Esophagus (tissue), 2 donors: ENCODE data around the gene ACY1. TPM values are rescaled to one million over a fixed set of nuclear protein-coding genes. Genes with fewer than 3 reads are reported as not detected.

Source experiments
- H3K27ac ChIP-seq, 2 donors: one replicate each; pipeline ENCODE4 v1.5.1; 2013; ENCODE audit warnings: low read depth in 2 of 2, mild to moderate bottlenecking in 2 of 2, inconsistent platforms in 1 of 2, low read length in 1 of 2, moderate library complexity in 1 of 2
- H3K27me3 ChIP-seq, 2 donors: one replicate each; pipeline ENCODE4 v1.6.1; 2013; ENCODE audit warnings: low read length in 2 of 2, control low read depth in 1 of 2, mild to moderate bottlenecking in 1 of 2; ENCODE audit not compliant: insufficient read depth in 2 of 2, control insufficient read depth in 1 of 2
- H3K36me3 ChIP-seq, 2 donors: one replicate each; pipeline ENCODE4 v1.6.1; 2013; ENCODE audit warnings: low read length in 1 of 2; ENCODE audit not compliant: control insufficient read depth in 2 of 2, insufficient read depth in 2 of 2
- H3K4me1 ChIP-seq, 2 donors: one replicate each; pipeline ENCODE4 v1.6.1; 2013; ENCODE audit warnings: low read length in 1 of 2; ENCODE audit not compliant: control insufficient read depth in 2 of 2, insufficient read depth in 2 of 2
- H3K4me3 ChIP-seq, 2 donors: one replicate each; pipeline ENCODE4 v1.5.1; 2013; ENCODE audit warnings: low read length in 2 of 2, mild to moderate bottlenecking in 2 of 2, low read depth in 1 of 2, moderate library complexity in 1 of 2
- H3K9me3 ChIP-seq, 2 donors: one replicate each; pipeline ENCODE4 v1.6.1; 2013; ENCODE audit warnings: mild to moderate bottlenecking in 2 of 2, low read depth in 1 of 2, low read length in 1 of 2, moderate library complexity in 1 of 2; ENCODE audit not compliant: control insufficient read depth in 2 of 2, insufficient read depth in 1 of 2
- WGBS, 2 donors: extraction: QIAGEN DNeasy Blood & Tissue Kit; methylation state at CpG; one replicate each; pipeline ENCODE4 v1.1.7; 2013; 5-methylcytosine and 5-hydroxymethylcytosine counted together
- polyA plus RNA-seq, 2 donors: library from polyadenylated mRNA; stranded (reverse); fragments of 200-250 nt; gene quantifications; one replicate each; pipeline ENCODE4 v1.2.3, GENCODE V29; 2013
- donor health status: healthy with polysubstance abuse.
- donor health status: Bipolar disorder and iron deficiency.

ACY1 gene
- polyA plus RNA-seq, 2 donors: 22.4 to 23.2 TPM

DNA sequence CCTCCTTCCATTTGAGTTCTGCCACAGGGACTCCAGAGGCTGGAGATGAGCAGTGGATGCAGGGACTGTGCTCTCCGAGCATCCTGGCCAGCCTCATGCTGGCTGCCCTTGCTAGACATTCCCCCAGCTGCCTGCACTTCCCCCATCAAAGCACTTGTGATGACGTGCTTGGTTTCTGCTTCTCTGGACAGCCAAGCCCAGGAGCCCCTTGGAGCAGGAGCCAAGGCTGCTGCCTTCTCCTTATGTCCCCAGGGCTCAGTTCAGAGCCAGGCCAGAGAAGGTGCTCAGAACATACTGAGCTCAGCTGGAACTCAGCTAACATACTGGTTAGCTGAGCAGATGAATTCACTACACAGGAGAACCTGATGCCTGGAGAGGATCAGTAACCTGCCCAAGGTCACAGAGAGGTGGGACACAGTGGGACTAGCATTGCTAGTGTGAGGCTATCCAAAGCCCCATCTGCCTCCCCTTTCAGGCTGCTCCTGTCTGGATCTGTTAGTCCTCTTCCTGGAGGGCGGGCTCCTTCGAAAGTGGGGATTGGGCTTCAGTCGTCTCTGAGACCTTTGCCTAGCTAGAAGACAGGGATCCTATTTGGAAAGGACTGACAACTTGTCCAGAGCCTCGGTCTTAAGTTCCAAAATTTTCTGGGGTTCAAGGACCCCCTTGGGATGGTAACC, 20.3 kb upstream of the ACY1 start:
- Histone ChIP-seq H3K9me3 (no peaks in the 10 kb centered on the region), H3K4me3 (no peak overlapping the region), H3K27ac (no peak overlapping the region), H3K4me1 (peaks cover 5 to 9% of the 10 kb centered on the region in 2 donors), H3K36me3 (peaks cover 2 to 13% of the 10 kb centered on the region in 2 donors), H3K27me3 (no peaks in the 10 kb centered on the region)
- 73 to 75% methylated on average over 6 of the region's 6 CpGs for WGBS, 2 donors

DNA sequence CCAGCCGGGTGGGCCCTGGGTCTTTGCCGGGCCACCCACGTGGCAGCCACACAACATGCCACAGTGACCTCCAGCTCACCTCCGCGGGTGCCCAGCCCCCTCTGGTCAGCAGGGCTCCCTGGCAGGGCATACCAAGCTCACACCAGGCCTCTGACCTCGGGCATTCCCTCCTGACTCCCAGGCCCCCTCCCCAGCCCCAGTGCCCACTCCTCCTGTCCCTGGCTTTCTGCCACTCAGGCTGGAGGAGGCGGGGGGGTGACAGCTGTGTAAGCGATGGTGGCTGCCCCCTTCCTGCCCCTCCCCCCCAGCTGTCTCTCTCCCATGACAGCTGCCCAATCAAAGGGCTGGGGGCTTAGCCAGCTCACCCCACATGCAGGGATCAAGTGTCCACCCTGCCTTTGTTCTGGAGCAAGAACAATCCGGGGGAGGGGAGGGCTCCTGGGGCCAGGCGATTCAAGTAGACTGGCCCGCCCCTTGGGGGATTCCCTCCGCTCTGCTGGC, 19.3 kb upstream of the ACY1 start:
- peaks cover 2 to 10% of the 10 kb centered on the region in 2 donors for H3K36me3 ChIP-seq
- 69 to 76% methylated on average over 12 of the region's 12 CpGs for WGBS, 2 donors
- no peak overlapping the region for H3K4me3 ChIP-seq
- peaks cover 5 to 9% of the 10 kb centered on the region in 2 donors for H3K4me1 ChIP-seq
- H3K27ac ChIP-seq: no peak overlapping the region
- H3K27me3 ChIP-seq: no peaks in the 10 kb centered on the region
- H3K9me3 ChIP-seq: no peaks in the 10 kb centered on the region

GRCh38 chr3:51964521-51964920, 18.8 kb upstream of the ACY1 start:
- Histone ChIP-seq H3K4me1 (peaks cover 5 to 12% of the 10 kb centered on the region in 2 donors), H3K27me3 (no peaks in the 10 kb centered on the region), H3K4me3 (no peak overlapping the region), H3K36me3 (peaks cover 2 to 10% of the 10 kb centered on the region in 2 donors), H3K9me3 (no peaks in the 10 kb centered on the region), H3K27ac (no peak overlapping the region)
- 75 to 84% methylated on average over 4 of the region's 4 CpGs for WGBS, 2 donors

GRCh38 chr3:51966016-51966415, 17.3 kb upstream of the ACY1 start:
- Histone ChIP-seq H3K36me3 (no peaks in the 10 kb centered on the region), H3K27ac (no peak overlapping the region), H3K4me1 (peaks cover 5 to 15% of the 10 kb centered on the region in 2 donors), H3K4me3 (no peak overlapping the region), H3K9me3 (no peaks in the 10 kb centered on the region), H3K27me3 (no peaks in the 10 kb centered on the region)
- WGBS, 2 donors: 68 to 70% methylated on average over 2 of the region's 2 CpGs

GRCh38 chr3:51966486-51966885, 16.8 kb upstream of the ACY1 start:
- 58 to 61% methylated on average over 3 to 5 of the region's 5 CpGs for WGBS, 2 donors
- Histone ChIP-seq H3K4me1 (peaks cover 5 to 15% of the 10 kb centered on the region in 2 donors), H3K27me3 (no peaks in the 10 kb centered on the region), H3K36me3 (no peaks in the 10 kb centered on the region), H3K27ac (peak overlapping the region in 1 of 2 donors; percentile 84), H3K9me3 (no peaks in the 10 kb centered on the region), H3K4me3 (peak overlapping the region; percentile 64 to 77)

GRCh38 chr3:51966922-51967383, 16.4 kb upstream of the ACY1 start:
- Histone ChIP-seq H3K27ac (peak overlapping the region; percentile 78 to 84), H3K27me3 (no peaks in the 10 kb centered on the region), H3K9me3 (no peaks in the 10 kb centered on the region), H3K36me3 (no peaks in the 10 kb centered on the region), H3K4me1 (peaks cover 5 to 13% of the 10 kb centered on the region in 2 donors), H3K4me3 (peak overlapping the region; percentile 64 to 77)
- WGBS, 2 donors: 4 to 6% methylated on average over 23 to 33 of the region's 33 CpGs

DNA sequence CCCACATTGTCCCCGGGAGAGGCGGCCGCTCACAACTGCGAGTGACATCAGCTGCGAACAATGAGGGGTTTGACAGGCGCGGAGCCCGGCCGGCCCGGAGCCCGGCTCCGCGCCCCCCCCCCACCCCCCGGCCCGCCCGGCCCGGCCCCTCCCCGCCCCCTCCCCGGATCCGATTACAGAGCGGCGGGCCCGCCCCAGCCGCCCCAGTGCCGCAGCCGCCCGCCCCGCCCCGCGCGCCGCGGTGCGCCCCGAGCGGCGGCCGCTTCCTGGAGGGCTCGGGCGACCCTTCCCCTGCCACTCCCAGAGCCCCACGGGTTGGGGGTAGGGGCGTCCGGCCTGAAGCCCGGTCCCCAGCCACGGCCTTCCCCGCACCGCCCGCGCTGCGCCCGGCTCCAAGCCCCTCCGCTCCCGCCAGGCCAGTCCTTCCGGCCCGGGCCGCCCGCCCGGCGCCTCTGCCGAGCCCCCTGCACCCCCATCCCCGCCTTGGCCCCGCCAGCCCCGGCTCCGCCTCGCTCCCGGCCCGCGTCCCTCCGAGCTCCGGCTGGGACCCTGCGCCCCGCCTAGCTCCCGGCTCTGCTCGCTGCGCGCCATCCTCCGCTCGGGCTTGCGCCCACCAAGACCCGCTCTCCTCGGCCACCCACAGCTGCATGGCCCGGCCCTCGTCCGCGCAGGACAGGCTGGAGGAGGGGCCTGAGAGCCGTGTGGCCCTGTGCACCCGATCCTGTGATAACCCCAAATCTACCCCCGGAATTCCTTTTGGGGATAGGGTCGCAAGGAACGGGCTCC, 15.8 kb upstream of the ACY1 start, which contains the start of gene PCBP4:
TSS of gene PCBP4 (minus strand) at position 71 of the 786 bp plus-strand sequence. CDS start 6,214 bp downstream, outside the sequence.
- Histone ChIP-seq H3K4me1 (peaks cover 5 to 13% of the 10 kb centered on the region in 2 donors), H3K27me3 (no peaks in the 10 kb centered on the region), H3K36me3 (no peaks in the 10 kb centered on the region), H3K27ac (peak within 1 kb of the TSS; percentile 78 to 89), H3K4me3 (peak within 1 kb of the TSS; percentile 65 to 77), H3K9me3 (no peaks in the 10 kb centered on the region)
- 1% methylated on average over 47 to 89 of the region's 90 CpGs for WGBS, 2 donors

DNA sequence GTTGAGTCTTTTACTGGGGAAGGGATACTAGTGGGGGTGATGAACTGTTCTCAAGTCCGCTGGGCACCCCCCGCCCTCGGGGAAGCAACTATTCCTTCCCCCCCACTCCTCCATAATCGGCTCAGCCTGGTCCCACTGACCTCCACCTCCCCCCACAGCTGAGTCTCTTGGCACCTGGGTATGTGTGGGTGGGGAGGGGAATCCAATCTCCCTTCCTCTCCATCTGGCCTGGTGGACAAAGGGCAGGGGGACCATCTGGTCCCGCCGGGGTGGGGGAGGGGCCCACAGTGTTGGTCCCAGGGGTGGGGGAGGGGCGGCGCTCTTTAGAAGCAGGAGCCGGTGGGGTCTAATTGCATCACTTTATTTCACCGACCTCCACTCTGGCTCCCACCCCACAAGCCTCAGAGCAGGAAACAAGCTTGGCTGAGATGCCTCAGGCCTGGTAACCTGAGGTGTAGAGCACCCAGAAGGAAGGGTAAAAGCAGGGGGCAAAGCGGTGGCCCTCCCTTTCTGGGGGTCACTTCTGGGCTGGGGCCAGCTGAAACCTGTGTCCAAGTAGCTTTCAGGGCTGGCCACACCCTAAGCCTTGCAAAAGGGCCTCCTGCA, 15.1 kb upstream of the ACY1 start:
- Histone ChIP-seq H3K9me3 (no peaks in the 10 kb centered on the region), H3K4me3 (peak overlapping the region; percentile 65 to 77), H3K27me3 (no peaks in the 10 kb centered on the region), H3K36me3 (no peaks in the 10 kb centered on the region), H3K4me1 (peaks cover 5 to 13% of the 10 kb centered on the region in 2 donors), H3K27ac (peak overlapping the region; percentile 78 to 89)
- 13 to 21% methylated on average over 8 to 10 of the region's 11 CpGs for WGBS, 2 donors

- H3K27me3 ChIP-seq: no peaks in the 10 kb centered on the region
- H3K27ac ChIP-seq: no peak overlapping the region
- no peaks in the 10 kb centered on the region for H3K36me3 ChIP-seq
- H3K4me1 ChIP-seq: peaks cover 5 to 14% of the 10 kb centered on the region in 2 donors
- H3K4me3 ChIP-seq: no peak overlapping the region
- 85 to 86% methylated on average over 6 of the region's 6 CpGs for WGBS, 2 donors
- no peaks in the 10 kb centered on the region for H3K9me3 ChIP-seq
These were observed 14.3 kb upstream of the ACY1 start for GRCh38 chr3:51968883-51969678.
